Gastrocnemius medialis (tissue), 4 donors: ENCODE data around the gene SYNJ2.

Experiments used
- CTCF ChIP-seq, 5 experiments: fragments of 450-650 bp in 3 of 5; fragments of 200-600 bp in 2 of 5; sonication (generic) in 2 of 5; IDR thresholded peaks in 4 of 5; conservative IDR thresholded peaks in 1 of 5; 1 replicate in 4 of 5; 2 replicates in 1 of 5; pipeline ENCODE4 v1.5.1; 2016 to 2019; ENCODE audit warnings: antibody characterized with exemption in 5 of 5, mild to moderate bottlenecking in 3 of 5, moderate library complexity in 3 of 5
- POLR2A ChIP-seq, 2 donors: fragments of 450-650 bp; IDR thresholded peaks; one replicate each; pipeline ENCODE4 v1.6.1; 2017; ENCODE audit warnings: antibody characterized with exemption in 2 of 2, mild to moderate bottlenecking in 2 of 2, moderate library complexity in 2 of 2

- no peak for TF ChIP-seq POLR2A (IDR thresholded peaks at IDR 0.05)
- TF ChIP-seq CTCF (IDR thresholded peaks at IDR 0.05 in 4 of 5, conservative IDR thresholded peaks at IDR 0.05 in 1 of 5) = no peak
Observed at GRCh38 chr6:158041370-158041769, 59.7 kb downstream of the SYNJ2 start.
